Activated naive CD8-positive, alpha-beta T cell treated with anti-CD3 and anti-CD28 coated beads, Interleukin-2, amount 10 ng/mL, durations not matched to agents 7 days and 5 days (primary cell): ENCODE data around the gene PSMD2. TPM values are rescaled to one million over a fixed set of nuclear protein-coding genes. Genes with fewer than 3 reads are reported as not detected.
"Not testable (repeated sequence)": the region's sequence is repeated elsewhere in the genome, so short reads cannot be mapped to it uniquely, and the experiment has no call there.

ENCODE experiments used
- ATAC-seq: fragments of 150-1000 bp; cut with Tn5 transposase; one replicate; pipeline ENCODE4 v1.10.0; 2021; ENCODE audit warnings: low read depth, moderate library complexity
- POLR2A ChIA-PET: fragments of 350-600 bp; sonication (Branson Sonifier 250); formaldehyde crosslinking; loops from one replicate; lab custom pipeline; 2021; ENCODE audit warnings: antibody characterized with exemption; lab: Charles Lee
- DNase-seq: peaks from one replicate; pipeline ENCODE4 v3.0.0; 2021
- H3K27ac Mint-ChIP-seq: one replicate; pipeline ENCODE4 v1.8.0; 2022; ENCODE audit warnings: mild to moderate bottlenecking, mixed read lengths
- H3K27me3 Mint-ChIP-seq: one replicate; pipeline ENCODE4 v1.8.0; 2022; ENCODE audit warnings: mild to moderate bottlenecking, moderate library complexity, mixed read lengths
- H3K36me3 Mint-ChIP-seq: one replicate; pipeline ENCODE4 v1.8.0; 2021; ENCODE audit warnings: mild to moderate bottlenecking, mixed read lengths
- H3K4me1 Mint-ChIP-seq: one replicate; pipeline ENCODE4 v1.8.0; 2021; ENCODE audit warnings: mixed read lengths
- H3K4me3 Mint-ChIP-seq: one replicate; pipeline ENCODE4 v1.8.0; 2022; ENCODE audit warnings: mild to moderate bottlenecking, moderate library complexity, mixed read lengths
- H3K9me3 Mint-ChIP-seq: one replicate; pipeline ENCODE4 v1.8.0; 2021; ENCODE audit warnings: mixed read lengths
- total RNA-seq, 2 experiments: library from RNA; stranded (reverse); gene quantifications; one replicate each; pipeline ENCODE4 v1.2.3, GENCODE V29; 2021

Gene PSMD2
- total RNA-seq, 2 experiments from 2014 or later, result 171 to 172 TPM

GRCh38 chr3:184261854-184262763, 36.9 kb upstream of the PSMD2 start:
- POLR2A ChIA-PET, result no interaction called here
- Mint-ChIP-seq H3K4me3 (peak overlapping the region; percentile 74), H3K27me3 (peaks cover 41% of the 10 kb centered on the region), H3K36me3 (peaks cover 8% of the 10 kb centered on the region), H3K27ac (no peak overlapping the region), H3K4me1 (peaks cover 20% of the 10 kb centered on the region), H3K9me3 (no peaks in the 10 kb centered on the region)
- DNase-seq (peak; percentile 45), ATAC-seq (peak; percentile 13)

GRCh38 chr3:184262764-184263179, 36.3 kb upstream of the PSMD2 start:
- no peak for ATAC-seq
- peaks cover 48% of the 10 kb centered on the region for H3K27me3 Mint-ChIP-seq

GRCh38 chr3:184267249-184267648, 31.8 kb upstream of the PSMD2 start:
- POLR2A ChIA-PET, ATAC-seq, DNase-seq, H3K9me3 Mint-ChIP-seq, H3K4me3 Mint-ChIP-seq, H3K27ac Mint-ChIP-seq, H3K4me1 Mint-ChIP-seq, H3K36me3 Mint-ChIP-seq: not testable (repeated sequence)
- peaks cover 47% of the 10 kb centered on the region for H3K27me3 Mint-ChIP-seq

More at GRCh38 chr3:184262764-184263179, 36.3 kb upstream of the PSMD2 start:
- Mint-ChIP-seq H3K4me1 (peaks cover 20% of the 10 kb centered on the region), H3K4me3 (peak overlapping the region; percentile 67), H3K36me3 (peaks cover 8% of the 10 kb centered on the region), H3K9me3 (no peaks in the 10 kb centered on the region), H3K27ac (no peak overlapping the region)
- POLR2A ChIA-PET, result no interaction called here
- no peak for DNase-seq

GRCh38 chr3:184272269-184272668, 26.8 kb upstream of the PSMD2 start:
- Mint-ChIP-seq H3K9me3 (no peaks in the 10 kb centered on the region), H3K36me3 (no peaks in the 10 kb centered on the region), H3K4me1 (peaks cover 2% of the 10 kb centered on the region), H3K27ac (no peak overlapping the region), H3K4me3 (no peak overlapping the region), H3K27me3 (peaks cover 52% of the 10 kb centered on the region)
- POLR2A ChIA-PET, result no interaction called here
- no peak for ATAC-seq
- DNase-seq, result no peak

- Mint-ChIP-seq H3K27me3 (peaks cover 47% of the 10 kb centered on the region), H3K4me3 (no peak overlapping the region), H3K27ac (no peak overlapping the region), H3K36me3 (no peaks in the 10 kb centered on the region), H3K4me1 (peaks cover 2% of the 10 kb centered on the region), H3K9me3 (no peaks in the 10 kb centered on the region)
- ATAC-seq (no peak), DNase-seq (no peak)
- POLR2A ChIA-PET, result no interaction called here
Observed at GRCh38 chr3:184275381-184275701, 23.7 kb upstream of the PSMD2 start.

- no peak within 1 kb of the TSS for H3K27ac Mint-ChIP-seq
- H3K9me3 Mint-ChIP-seq, result no peaks in the 10 kb centered on the region
- peaks cover 2% of the 10 kb centered on the region for H3K4me1 Mint-ChIP-seq
- ATAC-seq (no peak), DNase-seq (no peak)
- POLR2A ChIA-PET, result no interaction called here
- H3K36me3 Mint-ChIP-seq, result no peaks in the 10 kb centered on the region
- H3K27me3 Mint-ChIP-seq, result peaks cover 48% of the 10 kb centered on the region
- no peak within 1 kb of the TSS for H3K4me3 Mint-ChIP-seq
Observed at GRCh38 chr3:184275961-184276910, 22.8 kb upstream of the PSMD2 start, which contains the start of gene ECE2. Gene ECE2 (plus strand): TSS chr3:184276022. CDS start chr3:184276154, 132 bp downstream.

GRCh38 chr3:184277366-184277765, 21.7 kb upstream of the PSMD2 start:
- Mint-ChIP-seq H3K4me1 (peaks cover 2% of the 10 kb centered on the region), H3K36me3 (no peaks in the 10 kb centered on the region), H3K27ac (no peak overlapping the region), H3K27me3 (peaks cover 38% of the 10 kb centered on the region), H3K4me3 (no peak overlapping the region), H3K9me3 (no peaks in the 10 kb centered on the region)
- DNase-seq, result no peak
- POLR2A ChIA-PET, result no interaction called here
- ATAC-seq, result no peak

GRCh38 chr3:184282941-184283340, 16.1 kb upstream of the PSMD2 start:
- no peaks in the 10 kb centered on the region for H3K4me1 Mint-ChIP-seq
- no peak overlapping the region for H3K4me3 Mint-ChIP-seq
- no peaks in the 10 kb centered on the region for H3K36me3 Mint-ChIP-seq
- no peaks in the 10 kb centered on the region for H3K9me3 Mint-ChIP-seq
- ATAC-seq (no peak), DNase-seq (no peak)
- peaks cover 12% of the 10 kb centered on the region for H3K27me3 Mint-ChIP-seq
- POLR2A ChIA-PET, result interaction anchor here (0.6 kb wide), 1 partner anchor 79 kb away, joined by 3 read pairs; no protein-coding TSS in a partner anchor
- no peak overlapping the region for H3K27ac Mint-ChIP-seq

GRCh38 chr3:184283681-184284080, 15.4 kb upstream of the PSMD2 start:
- Mint-ChIP-seq H3K4me1 (no peaks in the 10 kb centered on the region), H3K36me3 (no peaks in the 10 kb centered on the region), H3K27me3 (peaks cover 12% of the 10 kb centered on the region), H3K9me3 (no peaks in the 10 kb centered on the region), H3K27ac (no peak overlapping the region), H3K4me3 (no peak overlapping the region)
- POLR2A ChIA-PET, result no interaction called here
- DNase-seq (no peak), ATAC-seq (no peak)

- Mint-ChIP-seq H3K4me1 (peaks cover 3% of the 10 kb centered on the region), H3K27me3 (peaks cover 9% of the 10 kb centered on the region), H3K27ac (no peak overlapping the region), H3K36me3 (no peaks in the 10 kb centered on the region), H3K9me3 (no peaks in the 10 kb centered on the region), H3K4me3 (no peak overlapping the region)
- DNase-seq, result no peak
- POLR2A ChIA-PET, result no interaction called here
- peak; percentile 57 for ATAC-seq
Observed at GRCh38 chr3:184284696-184285095, 14.3 kb upstream of the PSMD2 start.

GRCh38 chr3:184289426-184289938, 9.6 kb upstream of the PSMD2 start:
- Mint-ChIP-seq H3K36me3 (no peaks in the 10 kb centered on the region), H3K9me3 (no peaks in the 10 kb centered on the region), H3K4me3 (no peak overlapping the region), H3K27ac (no peak overlapping the region), H3K27me3 (peaks cover 4% of the 10 kb centered on the region), H3K4me1 (peaks cover 3% of the 10 kb centered on the region)
- POLR2A ChIA-PET, result no interaction called here
- DNase-seq, result peak; percentile 73
- peak; percentile 68 for ATAC-seq

GRCh38 chr3:184290331-184290730, 8.7 kb upstream of the PSMD2 start:
- Mint-ChIP-seq H3K27ac (no peak overlapping the region), H3K36me3 (no peaks in the 10 kb centered on the region), H3K4me1 (peaks cover 3% of the 10 kb centered on the region), H3K9me3 (no peaks in the 10 kb centered on the region), H3K4me3 (no peak overlapping the region), H3K27me3 (peaks cover 8% of the 10 kb centered on the region)
- no peak for ATAC-seq
- POLR2A ChIA-PET, result no interaction called here
- no peak for DNase-seq

GRCh38 chr3:184291044-184291737, 7.8 kb upstream of the PSMD2 start:
- H3K9me3 Mint-ChIP-seq, result no peaks in the 10 kb centered on the region
- peak overlapping the region; percentile 45 for H3K27ac Mint-ChIP-seq
- ATAC-seq (no peak), DNase-seq (no peak)
- POLR2A ChIA-PET, result no interaction called here
- no peaks in the 10 kb centered on the region for H3K36me3 Mint-ChIP-seq
- no peak overlapping the region for H3K4me3 Mint-ChIP-seq
- peaks cover 3% of the 10 kb centered on the region for H3K4me1 Mint-ChIP-seq
- H3K27me3 Mint-ChIP-seq, result peaks cover 5% of the 10 kb centered on the region
